Liver (tissue), 2 donors: ENCODE results near the gene MARCHF6.

ENCODE experiments used
- CTCF ChIP-seq: fragments of 150-350 bp; IDR thresholded peaks from 2 replicates; pipeline ENCODE4 v1.5.1; 2017; ENCODE audit warnings: improper control_type of control experiment, low read depth, low read length; ENCODE audit not compliant: missing input control
- YY1 ChIP-seq: IDR thresholded peaks from 2 replicates; pipeline ENCODE4 v1.6.1; 2016; ENCODE audit warnings: antibody characterized with exemption, mild to moderate bottlenecking
- donor health status: healthy.

- no peak for TF ChIP-seq CTCF
- no peak for TF ChIP-seq YY1
These were observed 1.6 kb upstream of the MARCHF6 start for GRCh38 chr5:10351919-10352318.
